Peyer's patch (tissue), 4 donors: ENCODE data around the gene ABCA10. TPM values are rescaled to one million over a fixed set of nuclear protein-coding genes. Genes with fewer than 3 reads are reported as not detected.
"Not testable (repeated sequence)": the region's sequence is repeated elsewhere in the genome, so short reads cannot be mapped to it uniquely, and the experiment has no call there.

Experiments
- DNase-seq, 3 donors: peaks; one replicate each; pipeline ENCODE4 v3.0.0-alpha.2; 2017 to 2019
- H3K27ac ChIP-seq, 4 donors: fragments of 200-600 bp; sonication (generic); one replicate each; pipeline ENCODE4 v1.5.1; 2016 to 2019
- H3K27me3 ChIP-seq, 2 donors: fragments of 200-600 bp; sonication (generic); one replicate each; pipeline ENCODE4 v1.5.1; 2019
- H3K36me3 ChIP-seq, 3 donors: fragments of 200-600 bp; sonication (generic); one replicate each; pipeline ENCODE4 v1.5.1; 2016 to 2019
- H3K4me1 ChIP-seq, 4 donors: fragments of 200-600 bp; sonication (generic); one replicate each; pipeline ENCODE4 v1.5.1; 2016 to 2019
- H3K4me3 ChIP-seq, 4 donors: fragments of 200-600 bp; sonication (generic); 1 replicate in 3 of 4; 2 replicates in 1 of 4; pipeline ENCODE4 v1.5.1; 2016 to 2019; ENCODE audit warnings: mild to moderate bottlenecking in 1 of 4
- H3K9me3 ChIP-seq, 4 donors: fragments of 200-600 bp; sonication (generic); one replicate each; pipeline ENCODE4 v1.5.1; 2016 to 2019; ENCODE audit warnings: mild to moderate bottlenecking in 1 of 4
- POLR2A ChIP-seq, 2 donors: fragments of 450-650 bp; IDR thresholded peaks; one replicate each; pipeline ENCODE4 v1.5.1; 2017; ENCODE audit warnings: antibody characterized with exemption in 2 of 2, mild to moderate bottlenecking in 2 of 2, moderate library complexity in 2 of 2
- total RNA-seq, 4 donors: library from RNA; depleted of rRNA; stranded (reverse); fragments of >200 nt; gene quantifications; one replicate each; pipeline ENCODE4 v1.1.0, GENCODE V29; 2016
- TF ChIP-seq, protein P1 (sequence below), 6 experiments: fragments of 450-650 bp in 4 of 6; fragments of 200-600 bp in 2 of 6; sonication (generic) in 1 of 6; IDR thresholded peaks; one replicate each; pipeline ENCODE4 v1.5.1; 2017 to 2019; ENCODE audit warnings: antibody characterized with exemption in 6 of 6, mild to moderate bottlenecking in 3 of 6, moderate library complexity in 1 of 6

ABCA10 gene
- total RNA-seq, 4 donors from 2014 or later = 16.6 to 19.4 (median 17.6) TPM

DNA sequence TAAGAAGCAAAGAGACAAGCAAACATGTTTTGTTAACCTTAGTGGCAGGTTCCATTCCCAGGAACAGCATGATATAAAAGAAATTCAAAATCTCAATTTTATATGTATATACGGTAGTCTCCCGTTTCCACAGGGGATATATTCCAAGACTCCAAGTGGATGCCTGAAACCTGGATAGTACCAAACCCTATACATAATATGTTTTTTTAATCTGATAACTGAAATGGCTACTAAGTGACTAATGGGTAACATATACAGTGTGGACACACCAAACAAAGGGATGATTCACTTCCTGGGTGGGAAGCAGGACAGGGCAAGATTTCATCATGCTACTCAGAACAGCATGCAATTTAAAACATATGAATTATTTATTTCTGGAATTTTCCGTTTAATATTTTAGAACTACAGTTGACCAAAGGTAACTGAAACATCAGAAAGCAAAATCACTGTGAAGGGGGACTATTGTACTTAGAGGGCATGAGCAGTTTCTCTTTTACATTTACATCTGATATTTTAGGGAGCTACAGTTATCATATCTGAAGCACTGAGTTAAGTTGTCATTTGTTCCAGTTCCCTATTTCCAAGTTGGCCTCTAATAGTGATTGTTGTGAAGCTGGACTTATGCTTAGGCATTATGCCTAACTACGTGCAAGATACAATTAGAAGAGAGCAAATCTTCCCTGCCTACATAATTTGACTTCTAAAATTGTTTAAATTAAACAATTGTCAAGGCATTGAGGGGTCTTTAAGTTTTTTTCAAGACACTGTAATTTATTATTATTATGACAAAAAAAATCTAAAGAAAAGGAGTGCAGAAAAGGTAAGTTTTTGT is 52.8 kb downstream of the ABCA10 start:
- Histone ChIP-seq H3K4me1 (no peaks in the 10 kb centered on the region), H3K27me3 (no peaks in the 10 kb centered on the region), H3K9me3 (no peaks in the 10 kb centered on the region), H3K27ac (no peak overlapping the region), H3K36me3 (peaks cover 0 to 3% (median 0%) of the 10 kb centered on the region in 3 donors), H3K4me3 (no peak overlapping the region)
- DNase-seq = no peak
- no peak for TF ChIP-seq POLR2A (IDR thresholded peaks at IDR 0.05)
- TF ChIP-seq, protein P1, sequence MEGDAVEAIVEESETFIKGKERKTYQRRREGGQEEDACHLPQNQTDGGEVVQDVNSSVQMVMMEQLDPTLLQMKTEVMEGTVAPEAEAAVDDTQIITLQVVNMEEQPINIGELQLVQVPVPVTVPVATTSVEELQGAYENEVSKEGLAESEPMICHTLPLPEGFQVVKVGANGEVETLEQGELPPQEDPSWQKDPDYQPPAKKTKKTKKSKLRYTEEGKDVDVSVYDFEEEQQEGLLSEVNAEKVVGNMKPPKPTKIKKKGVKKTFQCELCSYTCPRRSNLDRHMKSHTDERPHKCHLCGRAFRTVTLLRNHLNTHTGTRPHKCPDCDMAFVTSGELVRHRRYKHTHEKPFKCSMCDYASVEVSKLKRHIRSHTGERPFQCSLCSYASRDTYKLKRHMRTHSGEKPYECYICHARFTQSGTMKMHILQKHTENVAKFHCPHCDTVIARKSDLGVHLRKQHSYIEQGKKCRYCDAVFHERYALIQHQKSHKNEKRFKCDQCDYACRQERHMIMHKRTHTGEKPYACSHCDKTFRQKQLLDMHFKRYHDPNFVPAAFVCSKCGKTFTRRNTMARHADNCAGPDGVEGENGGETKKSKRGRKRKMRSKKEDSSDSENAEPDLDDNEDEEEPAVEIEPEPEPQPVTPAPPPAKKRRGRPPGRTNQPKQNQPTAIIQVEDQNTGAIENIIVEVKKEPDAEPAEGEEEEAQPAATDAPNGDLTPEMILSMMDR (IDR thresholded peaks at IDR 0.05) = no peak

DNA sequence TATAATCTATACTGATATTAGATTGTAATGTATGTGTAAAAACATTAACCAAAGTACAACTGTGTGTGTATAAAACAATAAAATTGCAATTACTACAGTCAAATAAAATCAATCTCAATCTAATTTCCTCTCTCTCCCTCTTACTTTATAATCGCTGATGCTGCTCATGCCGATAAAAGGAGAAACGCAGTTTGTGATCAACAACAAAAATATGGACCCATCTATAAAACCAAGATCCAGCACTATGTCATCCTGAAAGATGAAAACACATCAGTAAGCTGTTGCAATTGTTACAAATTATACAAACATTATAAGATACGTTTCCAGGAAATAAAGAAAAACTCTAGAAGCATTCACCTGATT is 53.4 kb downstream of the ABCA10 start:
- no peaks in the 10 kb centered on the region for H3K9me3 ChIP-seq
- no peaks in the 10 kb centered on the region for H3K4me1 ChIP-seq
- no peak overlapping the region for H3K4me3 ChIP-seq
- H3K27ac ChIP-seq = no peak overlapping the region
- H3K36me3 ChIP-seq = peaks cover 0 to 3% (median 0%) of the 10 kb centered on the region in 3 donors
- H3K27me3 ChIP-seq = no peaks in the 10 kb centered on the region
- DNase-seq = no peak
- TF ChIP-seq, protein P1 (IDR thresholded peaks at IDR 0.05) = no peak
- no peak for TF ChIP-seq POLR2A (IDR thresholded peaks at IDR 0.05)

DNA sequence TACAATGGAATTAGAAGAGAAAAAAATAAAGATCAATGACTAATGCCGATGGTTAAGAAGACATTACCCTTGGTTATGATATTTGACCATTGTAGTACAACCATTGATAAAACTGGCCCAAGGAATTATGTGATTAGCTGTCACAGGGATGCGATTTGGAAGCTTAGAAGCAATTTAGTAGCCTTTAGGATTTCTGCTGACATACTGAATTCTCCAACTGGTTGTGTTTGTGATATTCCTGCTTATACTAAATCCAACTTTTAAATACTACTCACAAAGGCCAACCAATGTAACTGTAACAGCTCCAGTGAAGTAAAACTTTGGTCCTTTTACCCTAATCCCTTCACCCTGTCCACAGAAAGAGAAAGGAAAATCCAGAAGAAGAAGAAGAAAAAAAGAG is 55.5 kb downstream of the ABCA10 start:
- Histone ChIP-seq H3K27me3 (no peaks in the 10 kb centered on the region), H3K4me1 (no peaks in the 10 kb centered on the region), H3K36me3 (peaks cover 0 to 3% (median 0%) of the 10 kb centered on the region in 3 donors), H3K9me3 (no peaks in the 10 kb centered on the region), H3K4me3 (no peak overlapping the region), H3K27ac (no peak overlapping the region)
- TF ChIP-seq, protein P1 (IDR thresholded peaks at IDR 0.05) = no peak
- TF ChIP-seq POLR2A (IDR thresholded peaks at IDR 0.05) = no peak
- DNase-seq = no peak

DNA sequence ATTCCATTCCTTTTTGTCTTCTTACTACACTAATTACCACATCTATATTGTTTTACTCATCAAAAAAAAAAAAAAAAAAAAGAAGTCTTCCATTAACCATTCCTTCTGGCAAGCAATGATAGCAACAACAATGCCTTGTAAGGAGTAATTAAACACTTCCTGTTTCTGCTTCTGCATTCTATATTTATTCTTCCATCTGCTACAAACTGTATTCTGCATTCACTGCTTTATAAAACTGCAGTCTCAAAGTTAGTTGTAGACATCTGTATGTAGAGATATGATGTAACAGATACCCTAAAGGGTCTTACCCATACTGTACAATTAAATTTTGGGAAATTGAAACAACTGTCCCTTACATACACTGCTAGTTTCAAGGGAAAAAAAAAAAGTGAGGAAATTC is 58.2 kb downstream of the ABCA10 start:
- H3K36me3 ChIP-seq = peaks cover 0 to 3% (median 0%) of the 10 kb centered on the region in 3 donors
- no peak overlapping the region for H3K4me3 ChIP-seq
- no peak for DNase-seq
- H3K4me1 ChIP-seq = no peaks in the 10 kb centered on the region
- no peaks in the 10 kb centered on the region for H3K9me3 ChIP-seq
- no peaks in the 10 kb centered on the region for H3K27me3 ChIP-seq
- H3K27ac ChIP-seq = no peak overlapping the region
- no peak for TF ChIP-seq POLR2A (IDR thresholded peaks at IDR 0.05)
- TF ChIP-seq, protein P1 (IDR thresholded peaks at IDR 0.05) = no peak

DNA sequence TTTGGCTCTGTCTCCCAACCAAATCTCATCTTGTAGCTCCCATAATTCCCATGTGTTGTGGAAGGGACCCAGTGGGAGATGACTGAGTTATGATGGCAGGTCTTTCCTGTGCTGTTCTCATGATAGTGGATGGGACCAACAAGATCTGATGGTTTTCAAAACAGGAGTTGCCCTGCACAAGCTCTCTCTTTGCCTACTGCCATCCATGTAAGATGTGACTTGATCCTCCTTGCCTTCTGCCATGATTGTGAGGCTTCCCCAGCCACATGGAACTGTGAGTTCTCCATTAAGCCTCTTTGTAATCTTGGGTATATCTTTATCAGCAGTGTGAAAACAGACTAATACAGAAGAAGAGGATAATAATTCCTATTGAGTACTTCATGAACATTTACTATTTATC is 60.0 kb downstream of the ABCA10 start:
- H3K4me1 ChIP-seq, H3K4me3 ChIP-seq, H3K36me3 ChIP-seq, H3K9me3 ChIP-seq, H3K27me3 ChIP-seq, DNase-seq, H3K27ac ChIP-seq: not testable (repeated sequence)

DNA sequence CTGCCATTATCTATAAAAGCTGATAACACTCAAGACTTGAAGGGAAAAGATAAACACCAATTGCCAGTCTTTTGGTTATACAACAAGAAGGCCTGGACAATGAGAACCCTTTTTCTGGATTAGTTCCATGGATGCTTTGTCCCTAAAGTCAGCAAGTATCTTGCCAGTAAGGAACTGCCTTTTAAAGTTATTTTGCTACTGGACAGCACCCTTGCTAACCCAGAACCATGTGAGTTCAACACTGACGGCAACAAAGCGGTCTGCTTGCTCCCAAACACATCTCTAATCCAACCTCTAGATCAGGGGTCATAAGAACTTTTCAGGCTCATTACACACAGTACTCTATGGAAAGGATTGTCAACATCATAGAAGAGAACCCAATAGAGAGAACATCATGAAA is 61.7 kb downstream of the ABCA10 start:
- Histone ChIP-seq H3K27me3 (no peaks in the 10 kb centered on the region), H3K36me3 (no peaks in the 10 kb centered on the region), H3K4me3 (no peak overlapping the region), H3K4me1 (no peaks in the 10 kb centered on the region), H3K9me3 (no peaks in the 10 kb centered on the region), H3K27ac (no peak overlapping the region)
- DNase-seq = no peak
- TF ChIP-seq POLR2A (IDR thresholded peaks at IDR 0.05) = no peak
- TF ChIP-seq, protein P1 (IDR thresholded peaks at IDR 0.05) = no peak
